Endometrial microvascular endothelial cells (primary cell): ENCODE measurements around the gene GPR50. TPM values are rescaled to one million over a fixed set of nuclear protein-coding genes. Genes with fewer than 3 reads are reported as not detected.

ENCODE experiments used
- in situ Hi-C: cut with HindIII; loops from 2 replicates; pipeline ENCODE4 v1.10.0; 2017; ENCODE audit warnings: low sequenced_read_pairs, low pct_unique_long_range_greater_than_20kb; ENCODE audit errors: inconsistent ontology term
- total RNA-seq: library from RNA; depleted of rRNA; stranded (reverse); fragments of >200 nt; gene quantifications from one replicate; pipeline ENCODE4 v1.2.3, GENCODE V29; 2015; ENCODE audit errors: inconsistent ontology term

GPR50 gene
- not detected for total RNA-seq

- in situ Hi-C loops, result no loop called here
Measured at GRCh38 chrX:151176231-151176750, at the start of gene GPR50. TSS of gene GPR50 (plus strand) at chrX:151176584. CDS start at chrX:151176722, 138 bp downstream.

DNA sequence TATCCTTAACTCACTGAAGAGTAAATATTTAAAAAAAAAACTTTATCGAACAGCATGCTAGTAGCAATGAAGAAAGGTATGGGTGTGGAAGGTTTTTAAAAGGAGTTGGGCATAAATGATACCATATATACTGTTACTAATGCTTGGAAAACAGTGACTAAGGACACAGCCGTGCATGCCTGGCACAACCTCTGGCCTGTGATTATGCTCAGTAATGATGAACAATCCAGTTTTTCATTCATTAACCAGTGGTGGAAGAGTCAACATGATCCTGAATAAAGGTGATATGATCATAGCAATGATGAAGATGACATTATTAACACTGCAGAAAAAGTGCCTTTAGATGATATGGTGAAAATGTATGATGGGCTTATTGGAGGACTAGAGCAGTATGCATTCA, 43.9 kb upstream of the GPR50 start:
- in situ Hi-C loops, result no loop called here

GRCh38 chrX:151151665-151152267, 24.6 kb upstream of the GPR50 start:
- in situ Hi-C loops, result no loop called here

DNA sequence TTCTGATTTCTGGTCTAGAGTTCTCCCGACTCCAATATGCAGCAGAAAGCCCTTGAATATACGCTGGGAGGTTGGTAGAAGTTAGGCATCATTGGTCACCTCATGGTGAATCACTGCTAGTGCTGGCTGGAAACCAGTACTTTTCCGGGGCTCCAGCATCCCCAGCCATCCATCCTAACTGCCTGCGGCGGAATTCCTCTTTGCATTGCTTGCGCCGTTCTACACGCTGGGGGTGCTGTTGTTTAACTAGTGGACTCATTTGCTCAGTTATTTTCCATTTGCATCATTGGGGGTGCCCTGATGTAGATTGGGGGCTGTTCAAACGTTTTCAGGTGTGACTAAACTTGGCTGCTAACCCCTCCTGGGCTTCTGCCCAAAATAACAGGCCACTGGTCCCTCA, 23.3 kb upstream of the GPR50 start:
- in situ Hi-C loops, result no loop called here

- in situ Hi-C loops, result no loop called here
Measured at GRCh38 chrX:151153667-151154066, 22.7 kb upstream of the GPR50 start.

DNA sequence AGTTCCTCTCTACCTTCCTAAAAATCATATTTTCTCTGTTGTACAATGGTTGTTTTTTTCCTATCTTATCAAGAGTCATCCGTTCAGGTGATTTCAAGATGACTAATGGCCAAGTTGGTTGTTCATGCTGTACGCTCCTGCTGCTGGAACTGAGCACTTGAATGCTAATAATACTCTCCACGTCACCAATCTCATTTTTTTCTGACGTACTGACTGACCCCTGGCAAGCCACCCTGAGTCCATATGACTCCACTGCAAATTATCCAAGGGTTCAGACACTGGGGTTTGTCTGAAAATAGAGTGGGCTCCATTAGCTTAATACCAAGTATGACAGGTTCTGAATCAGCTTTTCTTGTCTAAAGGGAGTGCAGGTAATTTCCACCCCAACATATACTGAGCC, 21.1 kb upstream of the GPR50 start:
- in situ Hi-C loops, result no loop called here

GRCh38 chrX:151161690-151162089, 14.7 kb upstream of the GPR50 start:
- in situ Hi-C loops, result no loop called here

DNA sequence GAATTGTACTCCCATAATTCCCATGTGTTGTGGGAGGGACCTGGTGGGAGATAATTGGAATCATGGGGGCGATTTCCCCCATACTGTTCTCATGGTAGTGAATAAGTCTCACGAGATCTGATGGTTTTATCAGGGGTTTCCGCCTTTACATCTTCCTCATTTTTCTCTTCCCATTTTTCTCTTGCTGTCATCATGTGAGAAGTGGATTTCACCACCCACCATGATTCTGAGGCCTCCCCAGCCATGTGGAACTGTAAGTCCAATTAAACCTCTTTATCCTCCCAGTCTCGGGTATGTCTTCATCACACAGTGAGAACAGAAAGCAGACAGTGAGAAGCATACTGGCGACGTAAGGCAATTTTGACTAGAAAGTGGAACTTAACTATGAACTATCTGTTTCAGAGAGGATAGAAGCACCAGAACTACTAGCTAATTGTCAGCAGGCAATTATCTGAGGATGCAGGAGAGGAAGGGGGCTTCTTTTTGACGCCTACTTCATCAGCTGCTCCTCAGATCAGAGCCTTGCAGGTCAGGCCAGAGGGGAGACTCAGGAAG, 8.5 kb upstream of the GPR50 start:
- in situ Hi-C loops, result no loop called here

GRCh38 chrX:151169783-151170182, 6.6 kb upstream of the GPR50 start:
- in situ Hi-C loops, result no loop called here

DNA sequence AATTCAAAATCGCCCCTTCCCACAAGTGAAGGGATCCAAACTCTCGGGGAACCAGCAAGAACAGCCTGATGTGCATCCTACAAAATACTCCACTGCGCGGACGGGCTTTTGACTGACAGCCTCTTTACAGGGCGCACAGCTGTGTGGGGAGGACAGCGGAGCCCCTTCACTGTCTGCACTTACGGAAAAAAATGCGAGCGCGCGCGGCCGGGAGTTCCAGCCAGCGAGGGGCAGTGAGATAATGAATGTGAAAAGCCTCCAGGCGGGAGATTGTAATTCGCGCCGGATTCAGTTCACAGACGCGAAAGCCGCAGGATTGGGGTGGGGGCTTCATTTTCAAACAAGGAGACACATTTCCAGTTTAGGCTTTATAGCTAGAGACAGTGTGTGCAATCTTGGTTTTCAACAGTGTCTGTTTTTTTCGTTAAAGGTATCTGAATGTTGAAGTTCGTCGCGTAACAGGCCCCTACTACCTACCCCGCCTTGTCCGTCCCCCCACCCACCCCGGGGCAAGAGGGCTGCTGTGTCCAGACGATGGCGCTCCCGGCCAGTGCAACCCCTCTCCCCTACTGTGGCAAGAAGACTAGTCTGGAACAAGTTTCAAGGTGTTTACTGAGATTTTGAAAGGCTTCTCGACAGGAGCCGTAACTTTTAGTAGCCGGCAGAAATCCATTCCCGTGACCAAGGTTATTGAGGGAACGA, 1.7 kb upstream of the GPR50 start:
- in situ Hi-C loops, result no loop called here

GRCh38 chrX:151175283-151176062, 911 bp upstream of the GPR50 start:
- in situ Hi-C loops, result no loop called here

- in situ Hi-C loops, result no loop called here
Measured at GRCh38 chrX:151177141-151178027, 1.0 kb downstream of the GPR50 start.

DNA sequence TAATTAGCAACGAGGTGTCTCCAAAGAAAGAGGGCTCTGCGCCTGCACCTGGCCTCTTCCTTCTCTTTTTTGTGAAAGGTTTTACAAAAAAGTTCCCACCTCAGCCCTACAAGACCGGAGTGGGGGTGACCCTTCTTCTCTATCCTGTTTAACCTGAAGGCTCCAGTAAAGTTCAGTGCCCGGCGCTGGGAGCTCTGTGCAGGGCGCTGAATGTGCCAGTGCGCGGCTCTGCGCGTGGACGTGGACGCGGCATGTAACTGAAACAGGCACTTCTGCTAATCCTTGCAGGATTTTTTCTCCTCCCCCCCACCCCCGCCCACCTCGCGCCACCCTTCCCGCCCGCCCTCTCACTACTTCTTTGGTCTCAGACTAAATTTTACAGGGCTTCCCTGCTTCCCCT, 2.4 kb downstream of the GPR50 start:
- in situ Hi-C loops, result no loop called here

DNA sequence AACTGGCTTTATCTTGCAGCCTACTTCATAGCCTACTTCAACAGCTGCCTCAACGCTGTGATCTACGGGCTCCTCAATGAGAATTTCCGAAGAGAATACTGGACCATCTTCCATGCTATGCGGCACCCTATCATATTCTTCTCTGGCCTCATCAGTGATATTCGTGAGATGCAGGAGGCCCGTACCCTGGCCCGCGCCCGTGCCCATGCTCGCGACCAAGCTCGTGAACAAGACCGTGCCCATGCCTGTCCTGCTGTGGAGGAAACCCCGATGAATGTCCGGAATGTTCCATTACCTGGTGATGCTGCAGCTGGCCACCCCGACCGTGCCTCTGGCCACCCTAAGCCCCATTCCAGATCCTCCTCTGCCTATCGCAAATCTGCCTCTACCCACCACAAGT, 4.0 kb downstream of the GPR50 start:
- in situ Hi-C loops, result no loop called here

DNA sequence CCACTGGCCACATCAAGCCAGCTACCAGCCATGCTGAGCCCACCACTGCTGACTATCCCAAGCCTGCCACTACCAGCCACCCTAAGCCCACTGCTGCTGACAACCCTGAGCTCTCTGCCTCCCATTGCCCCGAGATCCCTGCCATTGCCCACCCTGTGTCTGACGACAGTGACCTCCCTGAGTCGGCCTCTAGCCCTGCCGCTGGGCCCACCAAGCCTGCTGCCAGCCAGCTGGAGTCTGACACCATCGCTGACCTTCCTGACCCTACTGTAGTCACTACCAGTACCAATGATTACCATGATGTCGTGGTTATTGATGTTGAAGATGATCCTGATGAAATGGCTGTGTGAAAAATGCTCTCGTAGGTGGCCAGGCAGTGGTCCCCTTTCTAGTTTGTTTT, 4.7 kb downstream of the GPR50 start:
- in situ Hi-C loops, result no loop called here

DNA sequence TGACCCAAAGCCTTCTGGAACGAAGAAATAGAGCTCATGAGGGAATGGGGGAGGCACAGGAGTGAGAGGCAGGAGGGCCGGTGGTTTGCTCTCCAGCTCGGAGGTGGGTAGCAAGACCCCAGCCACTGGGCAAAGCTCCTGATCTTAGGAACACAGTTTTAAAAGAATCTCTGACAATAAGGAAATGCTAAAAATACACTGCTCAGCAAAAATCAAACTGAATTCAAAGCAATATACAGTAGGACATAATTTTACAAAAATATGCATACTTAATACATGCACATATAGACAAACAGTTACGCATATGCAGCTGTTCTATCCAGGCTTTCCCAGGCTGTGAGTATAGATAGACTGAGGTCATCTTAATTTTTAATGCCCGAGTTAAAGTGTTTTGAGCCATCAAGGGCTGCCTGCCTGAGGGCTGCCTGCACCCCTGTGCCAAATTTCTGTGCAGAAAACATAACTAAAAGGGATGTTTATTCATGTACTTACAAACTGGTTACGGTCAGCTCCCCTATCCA, 6.9 kb downstream of the GPR50 start:
- in situ Hi-C loops, result no loop called here

- in situ Hi-C loops, result no loop called here
Measured at GRCh38 chrX:151183912-151184565, 7.7 kb downstream of the GPR50 start.

- in situ Hi-C loops, result no loop called here
Measured at GRCh38 chrX:151184705-151185104, 8.3 kb downstream of the GPR50 start.
